Inflammatory macrophage treated with lipopolysaccharide for 4 hours (primary cell): ENCODE data around the gene PTTG1IP.
"Not testable (repeated sequence)": the region's sequence is repeated elsewhere in the genome, so short reads cannot be mapped to it uniquely, and the experiment has no call there.

ENCODE experiments used
- DNase-seq: peaks from one replicate; pipeline ENCODE4 v3.0.0-alpha.2; 2020

The PTTG1IP gene

DNA sequence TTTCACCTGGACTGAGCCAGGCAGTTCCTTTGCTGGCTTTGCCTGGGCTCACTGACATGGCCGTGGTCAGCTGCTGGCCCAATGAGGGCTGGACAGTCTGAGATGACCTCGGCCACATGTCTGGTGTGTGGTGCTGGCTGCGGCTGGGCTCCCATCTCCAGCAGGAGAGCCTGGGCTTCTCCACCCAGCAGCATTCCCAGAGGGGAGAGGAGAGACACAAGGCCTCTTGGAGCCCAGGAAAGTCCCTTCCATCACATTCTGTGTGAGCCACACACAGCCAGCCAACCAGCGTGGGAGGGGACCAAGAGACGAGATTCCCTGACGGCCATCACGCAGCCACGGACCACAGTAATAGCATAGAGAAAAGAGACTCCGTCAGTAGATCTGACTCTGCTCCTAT, 34.5 kb downstream of the PTTG1IP start:
- no peak for DNase-seq

- no peak for DNase-seq
Observed at GRCh38 chr21:44838039-44838895, 35.2 kb downstream of the PTTG1IP start.

GRCh38 chr21:44837537-44837936, 36.0 kb downstream of the PTTG1IP start:
- no peak for DNase-seq

GRCh38 chr21:44836666-44837471, 36.6 kb downstream of the PTTG1IP start:
- peak; percentile 53 for DNase-seq

GRCh38 chr21:44836349-44836665, 37.2 kb downstream of the PTTG1IP start:
- DNase-seq: no peak

GRCh38 chr21:44835647-44835973, 37.9 kb downstream of the PTTG1IP start:
- DNase-seq: no peak

DNA sequence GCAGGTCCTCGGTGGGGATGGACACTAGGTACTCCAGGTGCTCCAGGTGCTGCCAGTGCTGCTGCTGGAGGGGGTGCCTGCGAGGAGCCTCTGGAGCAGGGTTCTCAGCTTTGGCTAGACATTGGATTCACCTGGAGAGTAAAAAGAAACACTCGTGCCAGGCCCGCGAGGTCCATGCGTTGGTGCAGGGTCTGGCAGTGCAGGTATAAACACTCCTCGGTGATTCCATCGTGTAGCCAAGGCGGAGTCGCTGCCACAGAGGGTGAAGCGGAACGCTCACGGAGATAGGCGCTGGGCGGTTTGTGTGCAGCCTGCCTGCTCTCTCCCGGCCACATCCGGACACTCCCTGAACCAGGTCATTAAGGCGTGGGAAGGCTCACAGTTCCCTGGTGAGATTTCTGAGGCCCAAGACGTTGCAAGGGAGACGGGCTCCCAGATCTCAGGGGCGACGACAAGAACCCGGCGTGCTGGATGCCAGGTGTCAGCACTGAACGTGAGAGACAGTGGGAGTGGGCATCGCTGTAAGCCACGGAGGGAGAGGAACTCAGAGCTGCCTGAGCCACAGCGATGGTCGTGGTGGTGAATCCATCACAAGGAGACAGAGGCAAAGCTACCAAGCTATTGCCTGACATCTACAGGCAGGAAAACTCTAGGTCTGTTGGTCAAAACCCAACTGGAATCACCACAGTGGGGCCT, 38.4 kb downstream of the PTTG1IP start:
- no peak for DNase-seq

GRCh38 chr21:44834231-44834950, 39.1 kb downstream of the PTTG1IP start:
- DNase-seq: no peak

- no peak for DNase-seq
Observed at GRCh38 chr21:44833663-44834062, 39.8 kb downstream of the PTTG1IP start.

GRCh38 chr21:44832516-44833255, 40.8 kb downstream of the PTTG1IP start:
- DNase-seq: not testable (repeated sequence)

GRCh38 chr21:44831227-44831860, 42.1 kb downstream of the PTTG1IP start:
- DNase-seq: no peak

- no peak for DNase-seq
Observed at GRCh38 chr21:44829507-44830092, 43.9 kb downstream of the PTTG1IP start.

- DNase-seq: no peak
Observed at GRCh38 chr21:44828362-44829056, 45.0 kb downstream of the PTTG1IP start.

DNA sequence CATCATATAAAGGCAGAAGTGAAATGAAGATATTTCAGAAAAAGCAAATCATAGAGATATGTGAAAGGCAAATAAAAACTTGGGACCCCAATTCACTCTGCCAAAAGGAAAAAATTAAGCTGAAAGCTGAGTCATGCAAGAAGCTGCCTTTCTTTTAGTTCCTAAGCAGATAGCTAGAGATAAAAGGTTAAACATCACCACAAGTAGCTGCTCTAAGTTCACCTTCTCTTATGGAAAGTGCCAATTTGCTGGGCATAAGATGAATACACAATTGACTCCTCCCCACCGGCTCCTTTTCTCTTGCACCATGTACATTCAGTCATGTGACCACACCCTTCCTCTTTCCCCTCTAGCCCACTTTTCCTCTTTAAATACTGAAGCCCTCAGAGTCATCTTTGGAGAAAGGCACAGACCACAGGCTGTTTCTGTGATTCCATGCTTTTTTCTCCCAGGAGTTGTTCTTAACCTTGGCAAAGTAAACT, 50.3 kb downstream of the PTTG1IP start:
- peak; percentile 37 for DNase-seq

DNA sequence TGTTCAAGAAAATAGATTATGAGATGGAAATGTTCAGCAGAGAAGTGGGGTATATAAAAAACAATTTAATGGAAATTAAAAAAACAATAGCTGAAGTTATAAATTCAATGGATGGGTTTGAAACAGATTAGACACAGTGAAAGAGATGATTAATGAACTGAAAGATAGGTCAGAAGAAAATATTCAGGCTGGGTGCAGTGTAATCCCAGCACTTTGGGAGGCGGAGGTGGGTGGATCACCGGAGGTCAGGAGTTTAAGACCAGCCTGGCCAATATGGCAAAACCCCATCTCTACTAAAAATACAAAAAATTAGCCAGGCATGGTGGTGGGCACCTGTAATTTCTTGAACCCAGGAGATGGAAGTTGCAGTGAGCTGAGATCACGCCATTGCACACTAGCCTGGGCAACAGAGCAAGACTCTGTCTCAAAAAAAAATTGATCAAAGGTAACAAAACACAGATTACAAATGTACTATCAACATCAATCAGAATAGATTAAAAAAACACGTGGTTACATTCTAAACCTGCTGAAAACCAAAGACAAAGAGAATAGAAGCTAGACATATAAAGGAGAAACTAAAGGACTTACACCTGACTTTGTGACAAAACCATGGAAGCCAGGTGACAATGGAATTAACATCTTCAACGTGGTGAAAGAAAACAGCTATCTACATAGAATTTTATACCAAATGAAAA, 50.9 kb downstream of the PTTG1IP start:
- no peak for DNase-seq

DNA sequence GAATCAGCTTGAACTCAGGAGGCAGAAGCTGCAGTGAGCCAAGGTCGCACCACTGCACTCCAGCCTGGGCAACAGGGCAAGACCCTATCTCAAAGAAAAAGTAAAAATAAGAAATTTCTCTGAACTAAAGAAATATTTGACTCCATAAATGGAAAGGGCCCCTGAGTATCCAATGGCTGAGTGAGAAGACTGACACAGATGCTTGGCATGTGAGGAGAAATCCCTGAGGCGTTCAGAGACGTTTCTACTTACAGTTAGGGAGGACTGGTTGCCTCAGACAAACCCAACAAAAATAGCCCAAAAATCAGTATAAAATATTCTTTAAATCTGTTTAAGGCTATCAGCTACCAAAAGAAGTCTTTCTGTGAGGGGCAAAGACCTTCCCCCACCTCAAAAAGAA, 52.6 kb downstream of the PTTG1IP start:
- no peak for DNase-seq

- DNase-seq: no peak
Observed at GRCh38 chr21:44819283-44820243, 53.9 kb downstream of the PTTG1IP start.

DNA sequence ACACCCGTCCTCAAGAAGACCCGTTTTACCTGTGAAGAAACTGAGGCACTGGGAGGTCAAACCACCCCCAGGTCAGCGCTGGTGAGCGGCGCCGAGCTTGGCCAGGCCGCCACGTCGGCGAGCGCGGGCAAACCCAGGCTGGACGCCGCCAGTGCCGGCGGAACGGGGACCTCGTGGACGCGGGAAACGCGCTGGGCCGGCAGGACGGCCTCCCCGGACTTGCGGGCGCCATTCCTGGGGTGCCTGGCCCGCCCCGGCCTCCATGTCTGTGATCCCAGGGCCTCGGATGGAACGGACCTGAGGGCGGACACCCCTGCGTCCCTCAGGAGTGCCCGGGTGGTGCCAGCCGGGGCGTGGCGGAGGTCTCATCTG, 54.9 kb downstream of the PTTG1IP start:
- no peak for DNase-seq
